GM10266 (cell line): ENCODE results near the gene CFAP69.

Experiments used
- DNase-seq: peaks from one replicate; pipeline ENCODE4 v3.0.0; 2012; ENCODE audit errors: extremely low spot score
- CTCF ChIP-seq: IDR thresholded peaks from 2 replicates; pipeline ENCODE4 v1.5.1; 2012; ENCODE audit warnings: mild to moderate bottlenecking, low read depth; ENCODE audit not compliant: control insufficient read depth, insufficient read depth; ENCODE audit errors: missing control alignments

CFAP69 gene

DNA sequence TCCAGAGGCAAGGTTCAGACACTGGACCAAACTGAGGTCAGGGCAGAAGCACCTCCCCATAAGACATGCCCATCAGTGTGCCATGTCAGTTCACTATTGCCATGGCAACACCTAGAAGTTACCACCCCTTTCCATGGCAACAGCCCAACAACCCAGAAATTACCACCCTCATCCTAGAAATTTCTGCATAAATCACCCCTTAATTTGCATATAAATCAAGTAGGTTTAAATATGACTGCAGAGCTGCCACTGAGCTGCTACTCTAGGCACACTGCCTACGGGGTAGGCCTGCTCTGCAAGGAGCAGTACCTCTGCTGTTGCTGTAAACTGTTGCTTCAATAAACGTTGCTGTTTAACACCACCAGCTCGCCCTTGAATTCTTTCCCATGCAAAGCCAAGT is 20.8 kb upstream of the CFAP69 start:
- TF ChIP-seq CTCF, result no peak
- DNase-seq, result no peak

GRCh38 chr7:90225181-90225580 is 19.8 kb upstream of the CFAP69 start:
- DNase-seq, result no peak
- no peak for TF ChIP-seq CTCF

GRCh38 chr7:90225601-90226000 is 19.4 kb upstream of the CFAP69 start:
- no peak for DNase-seq
- no peak for TF ChIP-seq CTCF

DNA sequence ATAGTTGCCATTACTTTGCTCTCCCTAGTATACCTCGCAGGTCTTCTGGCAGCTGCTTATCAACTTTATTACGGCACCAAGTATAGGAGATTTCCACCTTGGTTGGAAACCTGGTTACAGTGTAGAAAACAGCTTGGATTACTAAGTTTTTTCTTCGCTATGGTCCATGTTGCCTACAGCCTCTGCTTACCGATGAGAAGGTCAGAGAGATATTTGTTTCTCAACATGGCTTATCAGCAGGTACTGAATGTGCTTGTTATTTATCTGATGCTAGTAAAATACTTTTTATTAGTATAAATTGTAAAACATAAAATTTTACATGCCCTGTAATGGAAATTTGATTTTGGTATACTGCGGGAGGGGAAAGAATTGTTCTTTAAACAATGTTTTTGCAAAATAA is 17.7 kb upstream of the CFAP69 start:
- TF ChIP-seq CTCF, result no peak
- no peak for DNase-seq

DNA sequence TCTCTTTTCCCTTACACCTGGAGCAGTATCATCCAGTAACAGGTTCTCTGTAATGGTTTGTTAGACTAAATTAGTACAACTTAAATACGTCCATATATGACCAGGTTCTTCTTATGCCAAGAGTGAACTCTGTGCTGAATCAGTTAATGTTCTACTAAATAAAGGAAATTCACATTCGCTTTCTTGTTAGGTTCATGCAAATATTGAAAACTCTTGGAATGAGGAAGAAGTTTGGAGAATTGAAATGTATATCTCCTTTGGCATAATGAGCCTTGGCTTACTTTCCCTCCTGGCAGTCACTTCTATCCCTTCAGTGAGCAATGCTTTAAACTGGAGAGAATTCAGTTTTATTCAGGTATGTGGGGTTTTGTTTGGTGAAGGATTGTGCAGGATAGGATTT is 15.3 kb upstream of the CFAP69 start:
- no peak for TF ChIP-seq CTCF
- DNase-seq, result no peak

- DNase-seq, result no peak
Measured at GRCh38 chr7:90230834-90231233, 14.1 kb upstream of the CFAP69 start.

DNA sequence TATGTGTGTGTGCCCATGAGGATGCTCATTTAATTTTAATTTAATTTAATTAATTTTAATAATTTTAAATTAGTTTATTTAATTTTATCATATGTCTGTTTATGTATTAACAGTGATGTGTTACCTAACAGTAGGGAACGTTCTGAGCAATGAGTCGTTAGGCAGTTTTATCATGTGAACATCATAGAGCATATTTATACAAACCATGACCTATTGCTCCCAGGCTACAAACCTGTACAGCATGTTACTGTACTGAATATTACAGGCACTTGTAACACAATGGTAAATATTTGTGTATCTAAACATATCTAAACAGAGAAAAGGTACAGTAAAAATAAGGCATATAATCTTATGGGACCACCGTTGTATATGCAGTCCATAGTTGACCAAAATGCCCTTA is 13.7 kb upstream of the CFAP69 start:
- no peak for TF ChIP-seq CTCF
- no peak for DNase-seq

More at GRCh38 chr7:90230834-90231233, 14.1 kb upstream of the CFAP69 start:
- no peak for TF ChIP-seq CTCF
